Ovary (tissue), 3 donors: ENCODE measurements around the gene ADAMTS20.

Experiments
- CTCF ChIP-seq, 3 donors: fragments of 450-650 bp in 2 of 3; fragments of 200-600 bp in 1 of 3; IDR thresholded peaks; one replicate each; pipeline versions ENCODE4 v1.5.1 to v1.8.0; 2016 to 2022; ENCODE audit warnings: antibody characterized with exemption in 3 of 3, mild to moderate bottlenecking in 1 of 3
- POLR2A ChIP-seq: fragments of 450-650 bp; IDR thresholded peaks from one replicate; pipeline ENCODE4 v1.6.1; 2017; ENCODE audit warnings: antibody characterized with exemption, mild to moderate bottlenecking, moderate library complexity
- donor health status: DM: no; HTN: no; CAD: no.

- no peak for TF ChIP-seq CTCF (IDR thresholded peaks at IDR 0.05)
- no peak for TF ChIP-seq POLR2A
Measured at GRCh38 chr12:43329375-43329774, 222.6 kb downstream of the ADAMTS20 start.
